ENCODE results near the gene ST3GAL3.

ST3GAL3 gene

DNA sequence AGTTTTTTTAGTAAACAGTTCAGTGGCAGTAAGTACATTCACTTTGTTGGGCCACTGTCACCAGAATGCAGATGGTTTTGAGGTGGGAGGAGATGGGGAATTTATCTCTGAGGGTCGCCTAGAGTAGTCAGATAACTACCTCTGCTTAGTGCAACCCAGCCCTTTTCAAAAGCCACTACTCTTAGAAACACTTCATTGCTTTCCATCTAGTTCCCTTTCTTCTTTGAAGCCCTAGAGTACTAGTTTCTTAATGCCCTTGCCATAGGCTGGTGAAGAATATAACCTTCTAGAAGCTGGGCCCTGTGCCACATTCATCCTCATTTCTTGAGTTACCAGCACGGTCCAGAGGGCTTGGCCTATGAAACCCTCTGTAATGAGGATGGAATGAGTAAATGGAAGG is 28.4 kb upstream of the ST3GAL3 start:
- ATAC-seq (ENCODE audit: insufficient read depth, low read depth) (no peak), DNase-seq (no peak)
- Histone ChIP-seq H3K36me3 (ENCODE audit: insufficient read depth, low read length) (peaks cover 90% of the 10 kb centered on the region), H3K4me2 (ENCODE audit: insufficient read depth, low read length) (no peak overlapping the region), H3K4me3 (ENCODE audit: low read depth in 1 of 2, low read length in 2 of 2) (no peak overlapping the region), H3K27me3 (ENCODE audit: insufficient read depth, low read length, poor library complexity) (no peaks in the 10 kb centered on the region), H3K4me1 (ENCODE audit: insufficient read depth, low read length) (no peaks in the 10 kb centered on the region), H3K27ac (ENCODE audit: low read length) (no peak overlapping the region), H3K9ac (ENCODE audit: low read depth, low read length) (no peak overlapping the region), H4K20me1 (ENCODE audit: insufficient read depth, low read length) (peaks cover 19% of the 10 kb centered on the region; the same call in 1 of the 2 replicates), H2AFZ (ENCODE audit: low read depth, low read length) (no peak overlapping the region), H3K9me3 (ENCODE audit: insufficient read depth, low read length, severe bottlenecking) (no peaks in the 10 kb centered on the region), H3K79me2 (ENCODE audit: insufficient read depth, low read length) (peaks cover 3% of the 10 kb centered on the region; the same call in 1 of the 2 replicates)
- TF ChIP-seq EZH2 (IDR thresholded peaks at IDR 0.05; ENCODE audit: borderline replicate concordance, low read depth, low read length, severe bottlenecking): no peak
- TF ChIP-seq, protein P1, sequence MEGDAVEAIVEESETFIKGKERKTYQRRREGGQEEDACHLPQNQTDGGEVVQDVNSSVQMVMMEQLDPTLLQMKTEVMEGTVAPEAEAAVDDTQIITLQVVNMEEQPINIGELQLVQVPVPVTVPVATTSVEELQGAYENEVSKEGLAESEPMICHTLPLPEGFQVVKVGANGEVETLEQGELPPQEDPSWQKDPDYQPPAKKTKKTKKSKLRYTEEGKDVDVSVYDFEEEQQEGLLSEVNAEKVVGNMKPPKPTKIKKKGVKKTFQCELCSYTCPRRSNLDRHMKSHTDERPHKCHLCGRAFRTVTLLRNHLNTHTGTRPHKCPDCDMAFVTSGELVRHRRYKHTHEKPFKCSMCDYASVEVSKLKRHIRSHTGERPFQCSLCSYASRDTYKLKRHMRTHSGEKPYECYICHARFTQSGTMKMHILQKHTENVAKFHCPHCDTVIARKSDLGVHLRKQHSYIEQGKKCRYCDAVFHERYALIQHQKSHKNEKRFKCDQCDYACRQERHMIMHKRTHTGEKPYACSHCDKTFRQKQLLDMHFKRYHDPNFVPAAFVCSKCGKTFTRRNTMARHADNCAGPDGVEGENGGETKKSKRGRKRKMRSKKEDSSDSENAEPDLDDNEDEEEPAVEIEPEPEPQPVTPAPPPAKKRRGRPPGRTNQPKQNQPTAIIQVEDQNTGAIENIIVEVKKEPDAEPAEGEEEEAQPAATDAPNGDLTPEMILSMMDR (IDR thresholded peaks at IDR 0.05; ENCODE audit: borderline replicate concordance, extremely low read depth, low read length, poor library complexity, severe bottlenecking): no peak

DNA sequence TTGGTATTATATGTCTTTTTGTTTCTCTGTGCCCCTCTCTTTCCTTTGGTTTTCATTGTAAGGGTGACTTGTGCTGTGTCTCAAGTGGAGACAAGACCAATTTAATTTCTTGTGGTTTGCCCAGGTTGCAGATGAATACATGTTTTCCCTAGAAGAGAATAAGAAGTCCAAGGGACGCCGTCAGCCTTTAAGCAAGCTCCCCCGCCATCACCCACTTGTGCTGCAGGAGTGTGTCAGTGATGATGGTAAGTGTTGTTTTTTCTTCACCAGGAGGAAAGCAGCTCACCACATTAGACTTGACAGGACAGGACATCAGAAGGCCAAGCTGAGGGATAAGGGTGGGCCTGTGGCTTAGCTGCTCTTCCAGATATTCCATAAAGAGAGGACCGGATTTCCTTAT is 23.8 kb upstream of the ST3GAL3 start:
- Histone ChIP-seq H3K4me2 (ENCODE audit: insufficient read depth, low read length) (no peak overlapping the region), H3K4me3 (ENCODE audit: low read depth in 1 of 2, low read length in 2 of 2) (no peak overlapping the region), H3K27me3 (ENCODE audit: insufficient read depth, low read length, poor library complexity) (no peaks in the 10 kb centered on the region), H3K9me3 (ENCODE audit: insufficient read depth, low read length, severe bottlenecking) (no peaks in the 10 kb centered on the region), H3K9ac (ENCODE audit: low read depth, low read length) (no peak overlapping the region), H3K4me1 (ENCODE audit: insufficient read depth, low read length) (no peaks in the 10 kb centered on the region), H4K20me1 (ENCODE audit: insufficient read depth, low read length) (0 out of 2 replicates have a peak, but pooled peaks cover 14% of the 10 kb centered on the region), H3K27ac (ENCODE audit: low read length) (no peak overlapping the region), H2AFZ (ENCODE audit: low read depth, low read length) (no peak overlapping the region), H3K79me2 (ENCODE audit: insufficient read depth, low read length) (peaks cover 3% of the 10 kb centered on the region; the same call in 1 of the 2 replicates), H3K36me3 (ENCODE audit: insufficient read depth, low read length) (peaks cover 94% of the 10 kb centered on the region)
- DNase-seq (no peak), ATAC-seq (ENCODE audit: insufficient read depth, low read depth) (no peak)
- no peak for TF ChIP-seq EZH2 (IDR thresholded peaks at IDR 0.05; ENCODE audit: borderline replicate concordance, low read depth, low read length, severe bottlenecking)
- TF ChIP-seq, protein P1 (IDR thresholded peaks at IDR 0.05; ENCODE audit: borderline replicate concordance, extremely low read depth, low read length, poor library complexity, severe bottlenecking): no peak

DNA sequence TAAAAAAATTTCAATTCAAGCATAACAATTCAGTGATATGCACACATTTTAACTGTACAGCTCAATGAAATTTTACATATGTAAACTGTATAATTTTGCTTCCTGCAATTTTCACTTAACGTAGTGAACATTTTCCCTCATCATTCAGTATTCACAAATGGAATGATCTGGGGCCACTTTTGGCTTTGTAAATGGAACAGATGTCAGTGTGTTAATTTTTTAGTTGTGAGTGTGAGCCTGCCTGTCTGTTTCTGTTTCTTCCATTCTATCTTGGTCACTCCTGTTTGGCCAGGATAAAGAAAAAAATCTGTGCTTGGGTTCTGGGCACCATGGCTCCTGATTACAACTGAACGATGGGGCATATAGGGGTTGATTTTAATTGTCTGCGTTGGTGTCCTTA is 20.5 kb upstream of the ST3GAL3 start:
- ATAC-seq (ENCODE audit: insufficient read depth, low read depth): no peak
- Histone ChIP-seq H3K4me3 (ENCODE audit: low read depth in 1 of 2, low read length in 2 of 2) (no peak overlapping the region), H3K4me2 (ENCODE audit: insufficient read depth, low read length) (no peak overlapping the region), H3K79me2 (ENCODE audit: insufficient read depth, low read length) (no peaks in the 10 kb centered on the region), H3K9me3 (ENCODE audit: insufficient read depth, low read length, severe bottlenecking) (no peaks in the 10 kb centered on the region), H3K27me3 (ENCODE audit: insufficient read depth, low read length, poor library complexity) (no peaks in the 10 kb centered on the region), H2AFZ (ENCODE audit: low read depth, low read length) (no peak overlapping the region), H4K20me1 (ENCODE audit: insufficient read depth, low read length) (no peaks in the 10 kb centered on the region), H3K36me3 (ENCODE audit: insufficient read depth, low read length) (peaks cover 95% of the 10 kb centered on the region), H3K9ac (ENCODE audit: low read depth, low read length) (no peak overlapping the region), H3K4me1 (ENCODE audit: insufficient read depth, low read length) (no peaks in the 10 kb centered on the region), H3K27ac (ENCODE audit: low read length) (no peak overlapping the region)
- DNase-seq: no peak
- no peak for TF ChIP-seq EZH2 (IDR thresholded peaks at IDR 0.05; ENCODE audit: borderline replicate concordance, low read depth, low read length, severe bottlenecking)

DNA sequence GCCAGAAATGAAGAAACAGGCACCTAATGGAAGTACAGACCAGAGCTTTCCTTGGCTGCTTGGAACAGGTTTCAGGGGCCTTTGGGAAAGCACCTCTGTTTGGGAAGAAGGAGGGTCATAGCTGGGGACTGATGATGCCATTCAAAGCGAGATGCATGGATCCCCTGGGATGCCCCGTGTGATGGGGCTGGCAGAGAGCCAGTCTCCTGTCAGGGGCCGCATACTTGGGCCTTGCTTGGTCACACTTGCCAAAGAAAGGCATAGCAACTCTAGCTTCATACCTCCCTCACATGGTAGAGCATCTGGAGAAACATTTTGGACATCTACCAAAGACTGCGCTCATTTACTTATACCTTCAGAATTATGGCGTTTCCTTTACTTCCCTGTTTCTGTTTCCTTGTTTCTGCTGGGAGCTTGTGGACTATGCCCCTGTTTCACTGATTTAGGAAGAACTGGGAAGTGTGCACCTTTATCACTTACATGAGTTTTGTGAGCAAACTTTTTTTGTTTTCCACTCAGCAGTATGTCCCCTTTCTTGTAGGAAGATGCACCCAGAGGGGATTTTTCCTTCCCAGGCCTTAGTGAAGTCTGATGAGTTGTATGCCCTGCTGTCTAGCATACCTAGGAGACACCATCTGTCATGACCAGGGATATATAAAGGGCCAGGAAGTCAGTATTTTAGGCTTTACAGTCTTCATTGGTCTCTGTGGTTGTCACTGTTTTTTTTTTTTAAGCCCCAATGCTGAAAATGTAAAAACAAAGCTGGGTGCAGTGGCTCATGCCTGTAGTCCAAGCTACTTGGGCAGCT is 19.8 kb upstream of the ST3GAL3 start:
- Histone ChIP-seq H3K79me2 (ENCODE audit: insufficient read depth, low read length) (no peaks in the 10 kb centered on the region), H3K4me1 (ENCODE audit: insufficient read depth, low read length) (no peaks in the 10 kb centered on the region), H2AFZ (ENCODE audit: low read depth, low read length) (no peak overlapping the region), H3K4me2 (ENCODE audit: insufficient read depth, low read length) (no peak overlapping the region), H3K9ac (ENCODE audit: low read depth, low read length) (no peak overlapping the region), H3K36me3 (ENCODE audit: insufficient read depth, low read length) (peaks cover 95% of the 10 kb centered on the region), H3K4me3 (ENCODE audit: low read depth in 1 of 2, low read length in 2 of 2) (no peak overlapping the region), H4K20me1 (ENCODE audit: insufficient read depth, low read length) (no peaks in the 10 kb centered on the region), H3K27ac (ENCODE audit: low read length) (no peak overlapping the region), H3K9me3 (ENCODE audit: insufficient read depth, low read length, severe bottlenecking) (no peaks in the 10 kb centered on the region), H3K27me3 (ENCODE audit: insufficient read depth, low read length, poor library complexity) (no peaks in the 10 kb centered on the region)
- TF ChIP-seq EZH2 (IDR thresholded peaks at IDR 0.05; ENCODE audit: borderline replicate concordance, low read depth, low read length, severe bottlenecking): no peak
- TF ChIP-seq, protein P1 (IDR thresholded peaks at IDR 0.05; ENCODE audit: borderline replicate concordance, extremely low read depth, low read length, poor library complexity, severe bottlenecking): no peak
- DNase-seq (no peak), ATAC-seq (ENCODE audit: insufficient read depth, low read depth) (no peak)

All from DND-41 (cell line).